Activated CD4-positive, CD25-positive, alpha-beta regulatory T cell treated with anti-CD3 and anti-CD28 coated beads, Interleukin-2, amount 50 U/mL, for 72 hours (primary cell): ENCODE measurements around the gene DNAJC25.

Experiments used
- DNase-seq: peaks from one replicate; pipeline ENCODE4 v3.0.0; 2021

The DNAJC25 gene

DNA sequence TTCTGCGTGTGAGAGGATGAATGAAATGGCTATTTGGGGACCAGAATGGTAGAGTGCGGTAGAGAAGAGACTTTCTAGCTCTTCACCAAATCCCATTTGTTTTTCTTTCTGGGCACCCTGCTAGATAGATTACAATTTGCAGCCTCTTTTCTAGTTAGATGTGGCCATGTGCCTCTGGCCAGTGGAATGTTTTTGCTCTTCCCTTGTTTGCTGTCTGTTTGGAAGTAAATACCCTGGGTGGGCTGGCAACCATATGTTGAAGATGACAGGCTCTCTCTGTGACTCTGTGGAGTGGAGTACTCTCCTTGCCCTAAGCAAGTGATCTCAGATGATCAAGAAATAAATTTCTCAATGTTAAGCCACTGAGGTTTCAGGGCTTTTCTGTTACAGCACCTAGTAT is 43.2 kb downstream of the DNAJC25 start:
- DNase-seq: no peak

DNA sequence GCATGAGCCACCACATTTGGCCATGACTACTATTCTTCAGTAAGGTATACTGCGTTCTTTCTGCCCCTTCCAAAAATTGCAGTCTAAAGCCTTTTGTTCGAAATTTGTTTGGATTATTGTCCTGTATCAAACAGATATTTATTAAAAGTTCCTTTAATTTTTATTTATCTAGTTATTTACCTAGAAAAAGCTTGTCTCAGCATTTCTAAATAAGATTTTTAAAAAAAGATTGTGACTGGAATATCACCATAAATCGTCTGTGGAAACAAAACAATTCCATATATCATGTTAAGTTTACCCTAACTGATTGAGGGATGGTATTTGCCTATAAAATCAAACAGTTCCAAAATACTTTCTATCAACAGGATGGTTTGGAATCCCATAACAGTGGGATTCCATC is 45.0 kb downstream of the DNAJC25 start:
- DNase-seq: no peak

DNA sequence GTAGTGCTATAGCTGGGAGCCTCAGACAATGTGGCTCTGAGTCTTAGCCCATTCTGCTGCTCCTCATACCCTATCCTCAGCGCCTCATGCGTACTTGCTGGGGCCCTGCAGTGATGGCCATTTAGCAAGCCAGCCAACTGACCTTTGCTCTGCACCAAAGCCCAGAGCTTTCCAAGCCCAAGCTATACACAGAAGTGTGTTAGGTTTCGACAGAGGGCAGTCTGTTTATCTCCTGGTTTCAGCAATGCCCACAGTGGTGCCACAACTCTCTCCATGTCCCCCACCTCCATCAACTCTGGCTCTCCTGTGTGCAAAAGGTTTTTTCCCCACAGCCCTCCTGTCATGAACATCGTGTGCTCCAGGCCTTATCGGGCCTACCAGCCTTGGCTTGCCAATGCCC is 47.2 kb downstream of the DNAJC25 start:
- DNase-seq: no peak

DNA sequence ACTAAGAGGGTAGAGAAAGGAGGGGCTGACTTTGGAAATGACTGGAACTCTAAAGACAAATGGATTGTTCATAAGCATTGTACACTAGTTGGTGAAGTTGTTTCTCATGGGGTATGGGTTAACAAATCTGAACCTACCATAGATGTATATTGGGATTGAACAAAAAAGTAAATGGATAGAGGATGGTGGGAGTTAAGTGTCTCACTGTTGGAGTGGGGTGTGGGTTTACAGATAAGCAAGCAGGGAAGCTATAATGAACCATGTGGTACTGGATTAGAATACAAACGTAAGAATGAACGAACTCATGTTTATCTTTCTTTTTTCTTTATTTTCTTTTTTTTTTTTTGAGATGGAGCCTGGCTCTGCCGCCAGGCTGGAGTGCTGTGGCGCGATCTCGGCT is 48.1 kb downstream of the DNAJC25 start:
- DNase-seq: no peak

DNA sequence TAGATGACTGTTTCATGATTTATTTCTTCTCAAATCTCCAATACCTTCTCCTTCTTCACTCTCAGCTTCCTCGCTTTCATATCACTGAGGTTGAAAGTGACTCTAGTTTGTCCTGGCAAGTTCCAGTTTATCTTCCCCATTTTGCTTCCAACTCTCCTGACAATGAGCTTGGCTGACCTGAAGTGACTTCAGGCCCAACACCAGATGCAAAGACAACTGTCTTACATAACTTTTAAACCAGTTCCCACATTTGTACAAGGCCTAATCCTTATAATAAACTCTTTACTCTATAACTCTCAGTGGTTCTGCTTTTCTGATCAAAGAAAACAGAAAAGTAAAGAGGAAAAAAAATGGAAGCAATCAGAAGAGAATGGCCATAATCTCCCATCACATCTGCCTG is 52.3 kb downstream of the DNAJC25 start:
- DNase-seq: no peak

DNA sequence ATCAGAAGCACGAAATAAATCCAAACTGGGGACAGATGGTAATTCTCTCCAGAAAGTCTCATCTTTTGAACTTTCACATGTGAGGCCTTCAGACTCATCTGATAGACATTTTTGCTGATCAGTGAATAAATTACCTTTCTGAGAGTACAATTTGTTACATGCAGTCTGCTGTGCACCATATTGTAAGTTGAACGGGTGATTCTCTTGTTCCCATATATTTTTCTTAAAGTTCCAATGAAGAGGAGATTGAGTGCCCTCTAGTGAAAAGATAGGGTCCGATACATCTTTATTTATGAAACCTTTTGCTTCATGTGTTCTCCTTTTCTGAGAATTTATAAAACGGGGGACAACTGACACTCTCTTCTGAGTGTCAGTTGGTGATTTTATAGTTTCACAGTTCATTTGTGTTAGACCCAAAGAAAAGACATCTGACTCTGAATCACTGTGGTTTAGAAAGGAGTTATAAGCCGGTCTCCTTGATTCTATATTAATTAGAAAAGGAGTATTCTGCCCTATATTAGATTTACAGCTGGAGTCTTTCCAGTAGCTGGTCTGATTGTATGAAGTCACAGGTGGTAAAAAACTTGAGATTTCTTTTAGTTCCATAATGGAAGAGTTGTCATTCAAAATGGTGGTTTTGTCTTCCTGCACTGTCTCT is 60.7 kb downstream of the DNAJC25 start:
- DNase-seq: no peak

DNA sequence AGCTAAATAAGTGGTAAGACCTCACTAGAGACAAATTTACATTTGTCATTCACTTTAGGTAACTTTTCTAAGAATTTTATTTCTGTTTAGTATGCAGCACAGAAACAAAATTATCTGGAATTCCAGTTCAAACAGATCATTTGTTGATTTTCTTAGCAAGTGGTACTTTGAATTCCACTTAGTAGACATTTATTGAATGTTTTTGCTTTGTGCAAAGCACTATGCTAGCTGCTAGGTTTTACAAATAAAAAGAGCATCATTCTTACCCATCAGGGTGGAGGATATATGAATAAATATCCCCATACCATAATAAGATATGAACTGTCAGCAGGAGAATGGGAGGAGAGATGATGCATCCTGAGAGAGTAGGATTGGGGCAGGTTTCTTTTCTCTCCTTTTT is 65.7 kb downstream of the DNAJC25 start:
- no peak for DNase-seq

DNA sequence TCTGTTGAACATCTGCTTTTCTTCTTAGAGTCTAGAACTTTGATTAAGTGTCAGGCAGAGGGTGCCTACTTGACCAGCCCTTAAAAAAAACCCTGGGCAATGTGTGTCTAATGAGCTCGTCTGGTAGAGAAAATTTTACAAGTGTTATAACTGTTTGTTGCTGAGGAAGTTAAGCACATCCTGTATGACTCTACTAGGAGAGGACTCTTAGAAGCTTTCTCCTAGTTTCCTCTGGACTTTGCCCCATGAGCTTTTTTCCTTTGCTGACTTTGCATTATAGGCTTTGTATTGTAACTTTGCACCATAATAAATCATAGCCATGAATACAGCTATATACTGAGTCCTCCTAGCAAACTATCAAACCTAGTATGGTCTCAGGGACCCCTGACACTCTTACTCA is 69.6 kb downstream of the DNAJC25 start:
- DNase-seq: no peak
